ENCODE data around the gene C2CD2.

DNA sequence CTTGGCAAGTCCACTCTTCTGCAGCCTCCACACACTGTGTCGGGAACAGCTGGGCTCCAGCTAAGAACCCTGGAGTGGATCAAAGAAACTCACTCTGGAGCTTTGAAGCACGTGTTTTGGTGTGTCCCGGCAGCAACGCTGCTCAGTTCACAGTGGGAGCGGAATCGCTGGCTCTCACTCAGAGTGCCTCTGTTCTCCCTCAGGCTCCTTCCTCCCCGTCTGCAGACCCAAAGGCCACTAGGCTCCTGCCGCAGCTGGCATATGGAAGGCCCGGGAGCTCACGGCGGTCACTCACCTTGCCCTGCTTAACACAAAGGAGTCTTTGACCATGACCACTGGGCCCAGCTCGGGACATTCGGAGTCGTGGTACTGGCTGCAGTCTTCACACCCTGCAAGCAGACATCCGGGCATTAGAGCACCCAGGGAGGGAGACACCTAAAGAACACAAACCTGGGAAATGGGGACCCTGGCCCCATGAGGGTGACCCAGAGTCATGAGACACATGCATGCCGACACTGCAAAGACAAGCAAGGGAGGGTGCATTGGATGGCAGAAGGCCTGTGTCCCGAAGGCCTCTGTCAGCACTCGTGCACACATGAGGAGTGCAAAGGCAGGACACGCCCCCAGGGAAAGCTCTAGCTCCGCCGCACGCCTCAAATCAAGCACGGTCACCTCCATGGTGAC lies 94.4 kb downstream of the C2CD2 start:
- no peak for TF ChIP-seq RCOR1 (conservative IDR thresholded peaks at IDR 0.05; ENCODE audit: low read depth, low read length)
- no peak for TF ChIP-seq JUND (IDR thresholded peaks at IDR 0.05; ENCODE audit: low read depth, low read length)
- TF ChIP-seq NBN (IDR thresholded peaks at IDR 0.05), result no peak
- TF ChIP-seq BRCA1 (IDR thresholded peaks at IDR 0.05; ENCODE audit: low read depth, low read length), result no peak

All from GM12878 (cell line).